ENCODE measurements around the gene SERPINI1. TPM values are rescaled to one million over a fixed set of nuclear protein-coding genes. Genes with fewer than 3 reads are reported as not detected.

The SERPINI1 gene
- polyA plus RNA-seq, 3 donors = 0.12 to 1.6 (median 0.27) TPM

DNA sequence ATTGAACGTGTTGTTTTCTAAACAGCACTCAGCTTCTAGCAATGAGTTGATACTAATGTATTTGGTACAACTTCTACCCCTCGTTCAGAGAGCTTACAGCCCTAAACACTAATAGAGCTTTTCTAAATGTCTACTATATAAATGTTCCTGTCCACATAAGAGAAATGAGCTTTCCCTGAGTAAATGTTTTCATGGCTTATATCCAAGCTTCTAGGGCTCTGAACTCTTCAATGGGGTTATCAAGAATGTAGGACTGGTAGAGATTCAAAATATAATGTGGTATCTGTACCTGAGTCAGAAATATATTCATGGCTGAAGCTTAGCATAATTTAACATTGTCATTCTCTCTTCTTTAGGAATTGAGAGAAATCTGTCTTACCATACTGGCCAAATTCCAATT is 73.4 kb downstream of the SERPINI1 start:
- Mint-ChIP-seq H3K27me3 (ENCODE audit: low read depth in 3 of 3) (no peaks in the 10 kb centered on the region), H3K4me1 (no peaks in the 10 kb centered on the region)

DNA sequence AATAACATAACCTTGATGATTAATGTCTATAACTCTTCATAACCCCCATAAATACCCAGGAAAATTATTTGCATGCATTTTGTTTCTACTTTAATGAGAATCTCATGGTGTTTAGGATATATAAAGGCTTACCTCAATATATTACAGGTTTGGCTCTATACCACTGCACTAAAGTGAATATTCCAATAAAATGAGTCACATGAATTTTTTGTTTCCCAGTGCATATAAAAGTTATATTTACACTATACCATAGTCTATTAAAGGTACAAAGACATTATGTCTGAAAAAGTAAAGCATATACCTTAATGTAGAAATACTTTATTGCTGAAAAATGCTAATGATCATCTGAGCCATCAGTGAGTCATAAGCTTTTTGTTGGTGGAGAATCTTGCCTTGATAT is 74.7 kb downstream of the SERPINI1 start:
- no peak overlapping the region for H3K4me3 Mint-ChIP-seq
- intact Hi-C loops (cut with micrococcal nuclease) = no loop called here
- Histone ChIP-seq H3K9me3 (replicated peaks in 1 of 2; ENCODE audit: control insufficient read depth in 1 of 2, insufficient read depth in 1 of 2, low read length in 2 of 2) (no peaks in the 10 kb centered on the region), H3K36me3 (replicated peaks in 1 of 2; ENCODE audit: control insufficient read depth in 1 of 2, insufficient read depth in 2 of 2, low read length in 2 of 2) (no peaks in the 10 kb centered on the region), H3K79me2 (ENCODE audit: insufficient read depth, low read length) (no peaks in the 10 kb centered on the region), H4K20me1 (ENCODE audit: insufficient read depth, low read length) (no peaks in the 10 kb centered on the region), H3K27me3 (ENCODE audit: control insufficient read depth in 2 of 2, insufficient read depth in 2 of 2, low read length in 2 of 2) (no peaks in the 10 kb centered on the region), H3K4me1 (ENCODE audit: control insufficient read depth in 1 of 2, insufficient read depth in 2 of 2, low read length in 2 of 2) (no peaks in the 10 kb centered on the region), H3K9ac (ENCODE audit: insufficient read depth, low read length, poor library complexity, severe bottlenecking) (no peak overlapping the region), H2AFZ (ENCODE audit: insufficient read depth, low read depth, low read length, poor library complexity, severe bottlenecking) (no peak overlapping the region), H3K27ac (ENCODE audit: low read depth in 1 of 2, low read length in 2 of 2) (no peak overlapping the region), H3K4me2 (replicated peaks; ENCODE audit: extremely low read depth, low read length, poor library complexity, severe bottlenecking) (no peak overlapping the region), H3K4me3 (replicated peaks in 1 of 3; ENCODE audit: low read depth in 2 of 3, low read length in 3 of 3) (no peak overlapping the region)
- no peak overlapping the region for H3K27ac Mint-ChIP-seq
- H3K9me3 Mint-ChIP-seq = peaks cover 0 to 2% (median 0%) of the 10 kb centered on the region in 7 donors
- TF ChIP-seq, protein P1, sequence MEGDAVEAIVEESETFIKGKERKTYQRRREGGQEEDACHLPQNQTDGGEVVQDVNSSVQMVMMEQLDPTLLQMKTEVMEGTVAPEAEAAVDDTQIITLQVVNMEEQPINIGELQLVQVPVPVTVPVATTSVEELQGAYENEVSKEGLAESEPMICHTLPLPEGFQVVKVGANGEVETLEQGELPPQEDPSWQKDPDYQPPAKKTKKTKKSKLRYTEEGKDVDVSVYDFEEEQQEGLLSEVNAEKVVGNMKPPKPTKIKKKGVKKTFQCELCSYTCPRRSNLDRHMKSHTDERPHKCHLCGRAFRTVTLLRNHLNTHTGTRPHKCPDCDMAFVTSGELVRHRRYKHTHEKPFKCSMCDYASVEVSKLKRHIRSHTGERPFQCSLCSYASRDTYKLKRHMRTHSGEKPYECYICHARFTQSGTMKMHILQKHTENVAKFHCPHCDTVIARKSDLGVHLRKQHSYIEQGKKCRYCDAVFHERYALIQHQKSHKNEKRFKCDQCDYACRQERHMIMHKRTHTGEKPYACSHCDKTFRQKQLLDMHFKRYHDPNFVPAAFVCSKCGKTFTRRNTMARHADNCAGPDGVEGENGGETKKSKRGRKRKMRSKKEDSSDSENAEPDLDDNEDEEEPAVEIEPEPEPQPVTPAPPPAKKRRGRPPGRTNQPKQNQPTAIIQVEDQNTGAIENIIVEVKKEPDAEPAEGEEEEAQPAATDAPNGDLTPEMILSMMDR (IDR thresholded peaks at IDR 0.05) = no peak
- H3K36me3 Mint-ChIP-seq = no peaks in the 10 kb centered on the region
- DNase-seq = no peak
- no peaks in the 10 kb centered on the region for H3K27me3 Mint-ChIP-seq (ENCODE audit: low read depth in 3 of 3)
- H3K4me1 Mint-ChIP-seq = no peaks in the 10 kb centered on the region

More for the DNA sequence above, 73.4 kb downstream of the SERPINI1 start:
- peaks cover 0 to 2% (median 0%) of the 10 kb centered on the region in 7 donors for H3K9me3 Mint-ChIP-seq
- Histone ChIP-seq H3K79me2 (ENCODE audit: insufficient read depth, low read length) (no peaks in the 10 kb centered on the region), H4K20me1 (ENCODE audit: insufficient read depth, low read length) (no peaks in the 10 kb centered on the region), H3K9me3 (replicated peaks in 1 of 2; ENCODE audit: control insufficient read depth in 1 of 2, insufficient read depth in 1 of 2, low read length in 2 of 2) (no peaks in the 10 kb centered on the region), H3K27me3 (ENCODE audit: control insufficient read depth in 2 of 2, insufficient read depth in 2 of 2, low read length in 2 of 2) (no peaks in the 10 kb centered on the region), H3K36me3 (replicated peaks in 1 of 2; ENCODE audit: control insufficient read depth in 1 of 2, insufficient read depth in 2 of 2, low read length in 2 of 2) (no peaks in the 10 kb centered on the region), H3K4me1 (ENCODE audit: control insufficient read depth in 1 of 2, insufficient read depth in 2 of 2, low read length in 2 of 2) (no peaks in the 10 kb centered on the region), H3K9ac (ENCODE audit: insufficient read depth, low read length, poor library complexity, severe bottlenecking) (no peak overlapping the region), H3K27ac (ENCODE audit: low read depth in 1 of 2, low read length in 2 of 2) (no peak overlapping the region), H3K4me2 (replicated peaks; ENCODE audit: extremely low read depth, low read length, poor library complexity, severe bottlenecking) (no peak overlapping the region), H3K4me3 (replicated peaks in 1 of 3; ENCODE audit: low read depth in 2 of 3, low read length in 3 of 3) (no peak overlapping the region), H2AFZ (ENCODE audit: insufficient read depth, low read depth, low read length, poor library complexity, severe bottlenecking) (no peak overlapping the region)
- DNase-seq = no peak
- H3K27ac Mint-ChIP-seq = no peak overlapping the region
- no peak overlapping the region for H3K4me3 Mint-ChIP-seq
- intact Hi-C loops (cut with micrococcal nuclease) = no loop called here
- no CpG with 5 or more reads among the region's 2 CpGs for WGBS (ENCODE audit: insufficient coverage)
- no peaks in the 10 kb centered on the region for H3K36me3 Mint-ChIP-seq
- TF ChIP-seq, protein P1 (IDR thresholded peaks at IDR 0.05) = no peak

All from CD14-positive monocyte (primary cell).